ENCODE results near the gene SMG6. TPM values are rescaled to one million over a fixed set of nuclear protein-coding genes. Genes with fewer than 3 reads are reported as not detected.

The SMG6 gene
- total and polyA plus RNA-seq, 2 donors (not counting 3 experiments of a cell fraction or from before 2014, with no cell fraction given), result 40.1 to 42.2 TPM

DNA sequence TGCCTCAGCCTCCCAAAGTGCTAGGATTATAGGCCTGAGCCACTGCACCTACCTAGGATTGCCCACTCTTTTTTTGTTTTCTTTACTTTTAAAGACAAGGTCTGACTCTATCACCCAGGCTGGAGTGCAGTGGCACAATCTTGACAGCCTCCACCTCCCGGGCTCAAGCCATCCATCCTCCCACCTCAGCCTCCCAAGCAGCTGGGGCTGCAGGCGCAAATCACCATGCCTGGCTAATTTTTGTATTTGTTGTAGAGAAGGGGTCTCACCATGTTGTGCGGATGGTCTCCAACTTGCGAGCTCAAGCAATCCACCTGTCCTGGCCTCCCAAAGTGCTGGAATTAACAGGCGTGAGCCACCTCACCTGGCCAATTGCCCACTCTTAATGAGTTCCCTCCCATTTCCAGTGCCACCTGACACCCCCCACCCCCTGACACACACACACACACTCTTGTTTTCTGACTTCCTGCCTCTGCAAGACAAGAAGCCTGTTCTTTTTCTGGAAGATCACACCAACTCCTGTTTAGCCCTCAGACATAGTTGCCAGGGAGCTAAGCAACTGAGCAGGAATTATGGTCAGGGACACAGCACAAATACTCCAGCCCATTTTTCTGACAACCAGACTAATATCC lies 259.2 kb downstream of the SMG6 start:
- POLR2A ChIA-PET, result interaction anchor here (0.7 kb wide), 1 partner anchor 200 kb away, joined by 7 read pairs; no protein-coding TSS in a partner anchor
- no peak overlapping the region for H3K4me2 ChIP-seq (ENCODE audit: insufficient read depth, low read length)
- H3K9me3 ChIP-seq (replicated peaks; ENCODE audit: control insufficient read depth, insufficient read depth, low read length), result no peaks in the 10 kb centered on the region
- no peaks in the 10 kb centered on the region for H3K9me1 ChIP-seq (replicated peaks; ENCODE audit: control insufficient read depth, extremely low read depth, insufficient read depth, low read length)
- H3K36me3 ChIP-seq (ENCODE audit: control insufficient read depth in 2 of 2, extremely low read depth in 1 of 2, insufficient read depth in 2 of 2, low read length in 2 of 2), result peaks cover 5 to 9% of the 10 kb centered on the region in 2 experiments
- no peak overlapping the region for H3K27ac ChIP-seq (ENCODE audit: insufficient read depth, low read depth, low read length)
- H3K27me3 ChIP-seq (ENCODE audit: control insufficient read depth in 2 of 2, insufficient read depth in 2 of 2, low read length in 2 of 2), result no peaks in the 10 kb centered on the region
- no peak overlapping the region for H3K4me3 ChIP-seq (replicated peaks in 1 of 3; ENCODE audit: insufficient read depth in 1 of 3, low read depth in 1 of 3, low read length in 3 of 3)
- CTCF ChIA-PET, result interaction anchor here (1.0 to 1.3 kb wide), 3 partner anchors 136 to 201 kb away, joined by 3 to 8 read pairs (median 3); no protein-coding TSS in a partner anchor
- H3K9ac ChIP-seq (replicated peaks; ENCODE audit: extremely low read depth, insufficient read depth, low read length), result no peak overlapping the region
- intact Hi-C loops (cut with micrococcal nuclease) (no loop called here), dilution Hi-C loops (cut with MboI; ENCODE audit: extremely low pct_ligation_motif_present, low sequenced_read_pairs) (no loop called here)
- FAIRE-seq, result no peak
- H3K4me1 ChIP-seq (ENCODE audit: control insufficient read depth, extremely low read depth, insufficient read depth, low read length), result peaks cover 11% of the 10 kb centered on the region
- DNase-seq (ENCODE audit: low read depth, low spot score), result no peak
- no peak overlapping the region for H2AFZ ChIP-seq (ENCODE audit: low read depth, low read length)
- H4K20me1 ChIP-seq (replicated peaks; ENCODE audit: control insufficient read depth, extremely low read depth, insufficient read depth, low read length), result no peaks in the 10 kb centered on the region
- no TSS peak for BruUV-seq (replicated peaks)
- peaks cover 17% of the 10 kb centered on the region for H3K79me2 ChIP-seq (ENCODE audit: control insufficient read depth, insufficient read depth, low read length)
- TF ChIP-seq POLR2A (IDR thresholded peaks at IDR 0.05; ENCODE audit: low read depth, low read length) (no peak), MYC (IDR thresholded peaks at IDR 0.05; ENCODE audit: low read depth, low read length) (no peak), FOS (IDR thresholded peaks at IDR 0.05; ENCODE audit: borderline replicate concordance, insufficient read depth, low read length) (no peak), GATA2 (IDR thresholded peaks at IDR 0.05; ENCODE audit: insufficient read depth, insufficient read length, low read depth, low read length) (no peak), EZH2 (IDR thresholded peaks at IDR 0.05; ENCODE audit: borderline replicate concordance, low read depth, low read length, severe bottlenecking) (no peak), POLR2AphosphoS5 (IDR thresholded peaks at IDR 0.05; ENCODE audit: insufficient read depth, low read depth, low read length) (no peak), JUN (IDR thresholded peaks at IDR 0.05; ENCODE audit: borderline replicate concordance, insufficient read depth, insufficient read length, low read depth) (no peak)
- TF ChIP-seq, protein P1, sequence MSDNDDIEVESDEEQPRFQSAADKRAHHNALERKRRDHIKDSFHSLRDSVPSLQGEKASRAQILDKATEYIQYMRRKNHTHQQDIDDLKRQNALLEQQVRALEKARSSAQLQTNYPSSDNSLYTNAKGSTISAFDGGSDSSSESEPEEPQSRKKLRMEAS (IDR thresholded peaks at IDR 0.05; ENCODE audit: insufficient read depth, insufficient read length), result no peak
- TF ChIP-seq, protein P2, sequence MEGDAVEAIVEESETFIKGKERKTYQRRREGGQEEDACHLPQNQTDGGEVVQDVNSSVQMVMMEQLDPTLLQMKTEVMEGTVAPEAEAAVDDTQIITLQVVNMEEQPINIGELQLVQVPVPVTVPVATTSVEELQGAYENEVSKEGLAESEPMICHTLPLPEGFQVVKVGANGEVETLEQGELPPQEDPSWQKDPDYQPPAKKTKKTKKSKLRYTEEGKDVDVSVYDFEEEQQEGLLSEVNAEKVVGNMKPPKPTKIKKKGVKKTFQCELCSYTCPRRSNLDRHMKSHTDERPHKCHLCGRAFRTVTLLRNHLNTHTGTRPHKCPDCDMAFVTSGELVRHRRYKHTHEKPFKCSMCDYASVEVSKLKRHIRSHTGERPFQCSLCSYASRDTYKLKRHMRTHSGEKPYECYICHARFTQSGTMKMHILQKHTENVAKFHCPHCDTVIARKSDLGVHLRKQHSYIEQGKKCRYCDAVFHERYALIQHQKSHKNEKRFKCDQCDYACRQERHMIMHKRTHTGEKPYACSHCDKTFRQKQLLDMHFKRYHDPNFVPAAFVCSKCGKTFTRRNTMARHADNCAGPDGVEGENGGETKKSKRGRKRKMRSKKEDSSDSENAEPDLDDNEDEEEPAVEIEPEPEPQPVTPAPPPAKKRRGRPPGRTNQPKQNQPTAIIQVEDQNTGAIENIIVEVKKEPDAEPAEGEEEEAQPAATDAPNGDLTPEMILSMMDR (IDR thresholded peaks at IDR 0.05; ENCODE audit: extremely low read depth in 1 of 2, insufficient read depth in 1 of 2, low read depth in 1 of 2, low read length in 2 of 2), result no peak
